C4-2B (cell line): ENCODE data around the gene USP15.
"Not testable (repeated sequence)": the region's sequence is repeated elsewhere in the genome, so short reads cannot be mapped to it uniquely, and the experiment has no call there.

Source experiments
- ZFX ChIP-seq: fragments of 450-650 bp; IDR thresholded peaks from 2 replicates; pipeline ENCODE4 v1.6.1; 2017
- TF ChIP-seq, protein P1 (sequence below): fragments of 450-650 bp; conservative IDR thresholded peaks from 2 replicates; pipeline ENCODE4 v1.5.1; 2017; ENCODE audit warnings: mild to moderate bottlenecking

DNA sequence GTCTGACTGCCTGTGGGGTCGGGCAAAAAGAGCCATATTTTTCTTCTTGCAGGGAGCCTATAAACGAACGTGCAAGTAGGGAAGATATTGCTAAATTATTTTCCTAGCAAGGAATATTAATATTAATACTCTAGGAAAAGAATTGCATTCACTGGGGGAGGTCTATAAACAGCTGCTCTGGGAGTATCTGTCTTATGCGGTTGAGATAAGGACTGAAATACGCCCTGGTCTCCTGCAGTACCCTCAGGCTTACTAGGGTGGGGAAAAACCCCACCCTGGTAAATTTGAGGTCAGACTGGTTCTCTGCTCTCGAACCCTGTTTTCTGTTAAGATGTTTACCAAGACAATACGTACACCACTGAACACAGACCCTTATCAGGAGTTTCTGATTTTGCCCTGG, 203.0 kb downstream of the USP15 start:
- TF ChIP-seq, protein P1, sequence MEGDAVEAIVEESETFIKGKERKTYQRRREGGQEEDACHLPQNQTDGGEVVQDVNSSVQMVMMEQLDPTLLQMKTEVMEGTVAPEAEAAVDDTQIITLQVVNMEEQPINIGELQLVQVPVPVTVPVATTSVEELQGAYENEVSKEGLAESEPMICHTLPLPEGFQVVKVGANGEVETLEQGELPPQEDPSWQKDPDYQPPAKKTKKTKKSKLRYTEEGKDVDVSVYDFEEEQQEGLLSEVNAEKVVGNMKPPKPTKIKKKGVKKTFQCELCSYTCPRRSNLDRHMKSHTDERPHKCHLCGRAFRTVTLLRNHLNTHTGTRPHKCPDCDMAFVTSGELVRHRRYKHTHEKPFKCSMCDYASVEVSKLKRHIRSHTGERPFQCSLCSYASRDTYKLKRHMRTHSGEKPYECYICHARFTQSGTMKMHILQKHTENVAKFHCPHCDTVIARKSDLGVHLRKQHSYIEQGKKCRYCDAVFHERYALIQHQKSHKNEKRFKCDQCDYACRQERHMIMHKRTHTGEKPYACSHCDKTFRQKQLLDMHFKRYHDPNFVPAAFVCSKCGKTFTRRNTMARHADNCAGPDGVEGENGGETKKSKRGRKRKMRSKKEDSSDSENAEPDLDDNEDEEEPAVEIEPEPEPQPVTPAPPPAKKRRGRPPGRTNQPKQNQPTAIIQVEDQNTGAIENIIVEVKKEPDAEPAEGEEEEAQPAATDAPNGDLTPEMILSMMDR = not testable (repeated sequence)
- TF ChIP-seq ZFX = not testable (repeated sequence)
